ENCODE measurements around the gene LRIT1.

GRCh38 chr10:84238909-84239308, 2.4 kb downstream of the LRIT1 start:
- TF ChIP-seq EZH2 (IDR thresholded peaks at IDR 0.05; ENCODE audit: borderline replicate concordance, low read length): no peak
- no peak for TF ChIP-seq CTCF (IDR thresholded peaks at IDR 0.05; ENCODE audit: low read length)
